NCI-H774 (cell line): ENCODE measurements around the gene NDUFA5.
"Not testable (repeated sequence)": the region's sequence is repeated elsewhere in the genome, so short reads cannot be mapped to it uniquely, and the experiment has no call there.

Experiments
- DNase-seq: peaks from one replicate; lab custom pipeline; 2025; lab: John Stamatoyannopoulos, UW

NDUFA5 gene

GRCh38 chr7:123557016-123557397 is 611 bp downstream of the NDUFA5 start:
- DNase-seq, result no peak

GRCh38 chr7:123555484-123555883 is 2.1 kb downstream of the NDUFA5 start:
- DNase-seq, result no peak

- no peak for DNase-seq
Measured at GRCh38 chr7:123553159-123553558, 4.5 kb downstream of the NDUFA5 start.

GRCh38 chr7:123552641-123553040 is 5.0 kb downstream of the NDUFA5 start:
- no peak for DNase-seq

- not testable (repeated sequence) for DNase-seq
Measured at GRCh38 chr7:123552134-123552533, 5.5 kb downstream of the NDUFA5 start.

- DNase-seq, result no peak
Measured at GRCh38 chr7:123548406-123548805, 9.2 kb downstream of the NDUFA5 start.

GRCh38 chr7:123539871-123540270 is 17.7 kb downstream of the NDUFA5 start:
- no peak for DNase-seq

- no peak for DNase-seq
Measured at GRCh38 chr7:123538897-123539296, 18.7 kb downstream of the NDUFA5 start.

- DNase-seq, result no peak
Measured at GRCh38 chr7:123538189-123538714, 19.4 kb downstream of the NDUFA5 start.

- DNase-seq, result no peak
Measured at GRCh38 chr7:123537026-123537642, 20.5 kb downstream of the NDUFA5 start.

- no peak for DNase-seq
Measured at GRCh38 chr7:123535517-123535916, 22.1 kb downstream of the NDUFA5 start.

- peak; percentile 91 for DNase-seq
Measured at GRCh38 chr7:123534383-123535260, 23.0 kb downstream of the NDUFA5 start, which contains the start of gene IQUB. TSS of gene IQUB (minus strand) at chr7:123534595. CDS start at chr7:123512340, 22,255 bp downstream.

- no peak for DNase-seq
Measured at GRCh38 chr7:123533929-123534382, 23.7 kb downstream of the NDUFA5 start.

GRCh38 chr7:123533553-123533917 is 24.1 kb downstream of the NDUFA5 start:
- DNase-seq, result no peak

GRCh38 chr7:123532788-123533552 is 24.6 kb downstream of the NDUFA5 start:
- not testable (repeated sequence) for DNase-seq

- not testable (repeated sequence) for DNase-seq
Measured at GRCh38 chr7:123532343-123532742, 25.3 kb downstream of the NDUFA5 start.

GRCh38 chr7:123530035-123530591 is 27.5 kb downstream of the NDUFA5 start:
- not testable (repeated sequence) for DNase-seq

- no peak for DNase-seq
Measured at GRCh38 chr7:123528265-123528664, 29.4 kb downstream of the NDUFA5 start.

- DNase-seq, result not testable (repeated sequence)
Measured at GRCh38 chr7:123527712-123528225, 29.8 kb downstream of the NDUFA5 start.

GRCh38 chr7:123526533-123526932 is 31.1 kb downstream of the NDUFA5 start:
- not testable (repeated sequence) for DNase-seq

- DNase-seq, result no peak
Measured at GRCh38 chr7:123522066-123522465, 35.6 kb downstream of the NDUFA5 start.

GRCh38 chr7:123505221-123505620 is 52.4 kb downstream of the NDUFA5 start:
- DNase-seq, result no peak
